Muscle layer of colon (tissue), 2 donors: ENCODE measurements around the gene CNIH3.
"Not testable (repeated sequence)": the region's sequence is repeated elsewhere in the genome, so short reads cannot be mapped to it uniquely, and the experiment has no call there.

ENCODE experiments used
- H3K27ac ChIP-seq: one replicate; pipeline ENCODE4 v1.7.0; 2013; ENCODE audit warnings: low read depth, mild to moderate bottlenecking, low read length, moderate library complexity
- H3K27me3 ChIP-seq, 2 donors: one replicate each; pipeline ENCODE4 v1.7.0; 2013; ENCODE audit warnings: low read length in 2 of 2, mild to moderate bottlenecking in 2 of 2; ENCODE audit not compliant: insufficient read depth in 2 of 2, control insufficient read depth in 1 of 2
- H3K36me3 ChIP-seq: one replicate; pipeline ENCODE4 v1.7.0; 2013; ENCODE audit warnings: mild to moderate bottlenecking, low read length; ENCODE audit not compliant: insufficient read depth
- H3K4me1 ChIP-seq: one replicate; pipeline ENCODE4 v1.7.0; 2013; ENCODE audit warnings: mild to moderate bottlenecking, low read length; ENCODE audit not compliant: insufficient read depth
- H3K4me3 ChIP-seq, 2 donors: one replicate each; pipeline ENCODE4 v1.7.0; 2013; ENCODE audit warnings: low read length in 2 of 2, low read depth in 1 of 2, mild to moderate bottlenecking in 1 of 2, moderate library complexity in 1 of 2
- H3K9ac ChIP-seq: one replicate; pipeline ENCODE4 v1.7.0; 2013; ENCODE audit warnings: low read length
- H3K9me3 ChIP-seq: one replicate; pipeline ENCODE4 v1.7.0; 2013; ENCODE audit warnings: mild to moderate bottlenecking, low read length
- donor health status: abdominal sarcoma.
- donor health status: Adenocarcinoma of cecum.

CNIH3 gene

DNA sequence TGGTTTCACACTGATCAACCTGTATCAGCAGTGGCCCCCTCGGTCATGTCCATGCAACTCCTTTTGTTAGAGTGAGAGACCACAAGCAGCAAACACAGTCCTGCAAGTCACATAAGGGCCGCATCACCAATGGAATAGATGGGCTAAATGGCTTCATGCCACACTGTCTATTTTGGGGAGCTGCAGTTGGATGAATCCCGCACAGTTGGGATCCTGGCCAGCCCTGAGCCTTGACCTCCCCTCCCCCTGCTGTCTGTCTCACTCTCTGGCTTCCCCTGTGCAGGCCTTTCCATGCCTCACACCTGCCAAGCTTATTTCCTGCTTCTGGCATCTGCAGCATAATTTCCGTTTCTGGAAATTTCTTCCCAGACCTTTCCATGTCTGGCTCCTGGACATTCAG, 57.0 kb downstream of the CNIH3 start:
- Histone ChIP-seq H3K9ac (no peak overlapping the region), H3K4me3 (no peak overlapping the region), H3K4me1 (no peaks in the 10 kb centered on the region), H3K27me3 (no peaks in the 10 kb centered on the region), H3K36me3 (no peaks in the 10 kb centered on the region), H3K9me3 (no peaks in the 10 kb centered on the region), H3K27ac (no peak overlapping the region)

DNA sequence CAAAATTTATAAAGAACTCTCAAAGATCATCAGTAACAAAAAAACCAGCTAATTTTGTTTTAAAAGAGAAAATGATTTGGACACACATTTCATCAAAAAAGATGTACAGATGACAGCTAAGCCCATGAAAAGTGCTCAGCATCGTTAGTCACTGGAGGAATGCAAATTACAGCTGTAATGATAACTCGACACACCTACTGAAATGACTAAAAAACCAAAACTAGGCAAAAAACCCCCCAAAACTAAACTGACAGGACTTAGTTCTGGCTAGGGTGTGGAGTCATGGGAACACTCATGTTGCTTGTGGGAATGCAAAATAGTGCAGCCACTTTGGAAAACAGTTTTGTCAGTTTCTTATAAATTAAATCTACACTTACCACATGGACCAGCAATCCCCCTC, 59.5 kb downstream of the CNIH3 start:
- no peak overlapping the region for H3K27ac ChIP-seq

DNA sequence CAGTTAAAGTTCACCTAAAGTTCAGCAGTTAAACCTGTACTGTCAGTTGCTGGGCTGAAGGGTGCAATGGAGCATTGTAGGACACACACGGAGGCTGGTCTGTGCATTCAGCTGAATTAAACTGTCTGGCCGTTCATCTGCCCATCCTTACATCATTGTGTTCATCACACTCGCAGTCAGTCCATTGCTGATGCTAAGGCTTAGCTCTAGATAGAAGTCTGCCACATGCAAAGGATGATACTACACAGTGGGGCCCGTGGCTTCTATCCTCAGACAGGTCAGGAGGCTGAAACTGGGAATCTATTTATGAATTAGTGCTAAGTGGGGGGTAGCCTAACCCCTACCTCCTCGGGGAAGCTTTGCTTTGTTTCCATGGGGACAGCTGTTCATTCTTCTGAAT, 60.4 kb downstream of the CNIH3 start:
- Histone ChIP-seq H3K27me3 (no peaks in the 10 kb centered on the region), H3K9me3 (no peaks in the 10 kb centered on the region), H3K36me3 (no peaks in the 10 kb centered on the region), H3K4me3 (no peak overlapping the region), H3K27ac (no peak overlapping the region), H3K9ac (no peak overlapping the region), H3K4me1 (no peaks in the 10 kb centered on the region)

More for the DNA sequence above, 59.5 kb downstream of the CNIH3 start:
- H3K36me3 ChIP-seq: no peaks in the 10 kb centered on the region
- no peak overlapping the region for H3K9ac ChIP-seq
- H3K9me3 ChIP-seq: no peaks in the 10 kb centered on the region
- no peak overlapping the region for H3K4me3 ChIP-seq
- no peaks in the 10 kb centered on the region for H3K4me1 ChIP-seq
- no peaks in the 10 kb centered on the region for H3K27me3 ChIP-seq

DNA sequence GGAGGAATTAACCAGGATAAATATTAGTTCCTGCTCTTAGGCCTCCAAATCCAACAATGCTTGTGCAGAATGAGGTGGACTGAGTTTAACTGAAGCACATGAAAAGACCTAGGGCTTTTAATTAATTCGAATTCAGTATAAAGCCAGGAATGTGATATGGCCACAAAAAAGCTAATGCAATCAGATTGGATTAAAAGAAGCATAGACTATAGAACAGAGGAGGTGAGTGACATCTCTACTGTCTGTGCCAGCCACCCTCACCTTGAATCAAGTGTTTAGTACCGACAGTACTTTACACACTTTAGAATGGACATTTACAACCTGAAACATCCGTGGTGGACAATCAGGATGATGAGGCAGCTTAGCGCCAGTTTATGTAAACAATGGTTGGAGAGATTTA, 62.1 kb downstream of the CNIH3 start:
- H3K9ac ChIP-seq: no peak overlapping the region

DNA sequence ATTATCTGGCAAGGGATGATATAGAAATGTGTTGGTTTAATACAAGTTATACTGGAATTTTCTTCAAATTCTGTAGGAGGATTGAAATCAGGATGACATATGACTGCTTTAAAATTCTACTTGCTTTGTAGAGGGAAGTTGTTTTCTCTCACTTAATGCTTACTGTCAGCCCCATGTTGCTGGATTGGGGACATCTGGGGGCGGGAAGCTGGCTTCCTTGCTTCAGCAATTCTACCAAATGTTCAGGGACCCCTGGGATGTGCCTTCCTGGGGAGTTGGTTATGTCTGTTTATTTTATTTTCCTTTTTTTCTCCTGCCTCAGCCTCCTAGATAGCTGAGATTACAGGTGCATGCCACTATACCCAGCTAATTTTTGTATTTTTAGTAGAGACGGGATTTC, 63.5 kb downstream of the CNIH3 start:
- no peak overlapping the region for H3K27ac ChIP-seq
- no peak overlapping the region for H3K9ac ChIP-seq
- H3K4me3 ChIP-seq: no peak overlapping the region
- no peaks in the 10 kb centered on the region for H3K9me3 ChIP-seq
- no peaks in the 10 kb centered on the region for H3K4me1 ChIP-seq
- H3K36me3 ChIP-seq: no peaks in the 10 kb centered on the region
- H3K27me3 ChIP-seq: no peaks in the 10 kb centered on the region

More for the DNA sequence above, 62.1 kb downstream of the CNIH3 start:
- H3K36me3 ChIP-seq: no peaks in the 10 kb centered on the region
- H3K9me3 ChIP-seq: no peaks in the 10 kb centered on the region
- H3K4me3 ChIP-seq: no peak overlapping the region
- H3K4me1 ChIP-seq: no peaks in the 10 kb centered on the region
- H3K27me3 ChIP-seq: no peaks in the 10 kb centered on the region
- H3K27ac ChIP-seq: no peak overlapping the region

DNA sequence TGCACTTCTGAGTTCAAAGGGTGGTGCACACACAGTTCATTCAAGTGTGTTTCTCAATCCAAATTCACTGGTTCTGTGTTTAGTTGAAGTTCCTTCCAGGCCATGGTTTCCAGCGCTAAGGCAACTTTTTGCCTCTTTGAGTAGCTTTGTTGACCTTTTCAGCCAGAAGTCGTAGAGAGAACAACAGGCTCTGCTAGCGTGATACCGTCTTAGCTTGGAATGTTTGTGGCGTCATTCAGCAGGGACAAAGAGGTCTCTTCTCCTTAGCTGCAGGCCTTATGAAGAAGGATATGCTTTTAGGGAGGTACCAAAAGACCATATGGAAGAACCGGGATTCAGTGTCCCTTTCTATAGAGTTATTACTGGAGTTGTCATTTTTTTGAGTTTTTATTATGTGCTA, 65.7 kb downstream of the CNIH3 start:
- Histone ChIP-seq H3K36me3 (no peaks in the 10 kb centered on the region), H3K9ac (no peak overlapping the region), H3K9me3 (no peaks in the 10 kb centered on the region)

DNA sequence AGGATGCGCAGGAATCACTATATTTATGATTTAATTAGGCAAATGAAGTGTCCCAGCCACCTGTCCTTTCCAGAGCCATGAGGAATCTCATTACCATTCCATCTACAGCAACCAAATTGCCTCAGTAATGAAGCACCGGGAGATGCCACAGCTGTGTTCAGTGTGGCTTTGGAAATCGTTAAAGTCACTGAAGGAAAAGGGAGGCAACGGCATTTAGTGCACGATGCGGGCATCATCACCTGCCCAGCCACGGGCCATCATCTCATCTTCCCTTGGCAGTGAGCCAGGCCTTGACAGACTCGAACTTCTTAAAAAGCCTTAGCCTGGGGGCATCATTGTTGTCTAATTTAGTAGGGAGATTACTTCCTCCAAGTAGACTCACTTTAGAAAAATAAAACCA, 67.8 kb downstream of the CNIH3 start:
- H3K9ac ChIP-seq: no peak overlapping the region
- H3K27ac ChIP-seq: no peak overlapping the region
- no peaks in the 10 kb centered on the region for H3K36me3 ChIP-seq
- no peaks in the 10 kb centered on the region for H3K4me1 ChIP-seq
- no peak overlapping the region for H3K4me3 ChIP-seq
- no peaks in the 10 kb centered on the region for H3K27me3 ChIP-seq
- H3K9me3 ChIP-seq: no peaks in the 10 kb centered on the region

More for the DNA sequence above, 65.7 kb downstream of the CNIH3 start:
- H3K27me3 ChIP-seq: no peaks in the 10 kb centered on the region
- no peak overlapping the region for H3K4me3 ChIP-seq
- H3K27ac ChIP-seq: no peak overlapping the region
- H3K4me1 ChIP-seq: no peaks in the 10 kb centered on the region

DNA sequence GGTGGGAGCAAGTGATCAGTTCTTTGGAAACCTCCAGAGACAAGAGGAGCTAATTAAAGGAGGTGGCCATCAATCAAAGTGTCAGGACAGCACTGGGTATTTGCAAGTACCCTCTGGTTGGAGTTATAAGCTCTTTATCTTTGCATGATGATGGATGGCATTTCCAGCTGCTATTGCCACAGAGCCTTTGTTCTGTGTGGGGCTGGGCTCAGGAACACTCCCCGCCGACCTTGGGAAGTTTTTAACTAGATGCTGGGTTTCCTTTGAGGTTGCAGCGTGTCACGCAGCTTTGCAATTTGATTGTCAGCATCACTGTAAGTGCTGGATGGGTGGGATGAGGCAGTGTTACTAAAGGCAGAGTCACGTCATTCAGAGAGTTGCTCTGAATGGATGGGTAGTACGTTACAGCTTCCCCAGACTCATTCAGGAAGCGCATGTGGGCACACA, 68.9 kb downstream of the CNIH3 start:
- Histone ChIP-seq H3K4me1 (no peaks in the 10 kb centered on the region), H3K9ac (no peak overlapping the region), H3K4me3 (no peak overlapping the region), H3K9me3 (no peaks in the 10 kb centered on the region), H3K36me3 (no peaks in the 10 kb centered on the region), H3K27ac (no peak overlapping the region), H3K27me3 (no peaks in the 10 kb centered on the region)

DNA sequence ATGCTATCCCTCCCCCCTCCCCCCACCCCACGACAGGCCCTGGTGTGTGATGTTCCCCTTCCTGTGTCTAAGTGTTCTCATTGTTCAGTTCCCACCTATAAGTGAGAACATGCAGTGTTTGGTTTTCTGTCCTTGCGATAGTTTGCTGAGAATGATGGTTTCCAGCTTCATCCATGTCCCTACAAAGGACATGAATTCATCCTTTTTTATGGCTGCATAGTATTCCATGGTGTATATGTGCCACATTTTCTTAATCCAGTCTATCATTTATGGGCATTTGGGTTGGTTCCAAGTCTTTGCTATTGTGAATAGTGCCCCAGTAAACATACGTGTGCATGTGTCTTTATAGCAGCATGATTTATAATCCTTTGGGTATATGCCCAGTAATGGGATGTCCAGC, 70.0 kb downstream of the CNIH3 start:
- H3K36me3 ChIP-seq, H3K9ac ChIP-seq, H3K27ac ChIP-seq, H3K4me3 ChIP-seq, H3K4me1 ChIP-seq, H3K9me3 ChIP-seq, H3K27me3 ChIP-seq: not testable (repeated sequence)

DNA sequence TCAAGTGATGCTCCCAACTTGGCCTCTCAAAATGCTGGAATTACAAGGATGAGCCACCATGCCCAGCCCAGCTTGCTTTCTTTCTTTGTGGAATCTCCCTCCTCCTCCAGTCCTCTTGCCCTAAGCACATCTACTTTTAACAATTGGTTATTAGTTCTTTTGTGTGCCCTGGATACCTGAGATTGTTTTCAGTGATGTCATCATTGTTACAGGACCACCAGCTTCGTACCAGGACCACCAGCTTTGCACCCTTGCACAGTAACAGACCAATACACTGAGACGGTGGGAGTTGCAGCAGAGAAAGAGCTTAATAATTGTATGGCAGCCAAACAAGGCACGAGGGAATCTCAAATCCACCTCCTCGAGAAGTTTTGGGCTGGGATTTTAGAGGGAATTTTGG, 71.3 kb downstream of the CNIH3 start:
- Histone ChIP-seq H3K4me1 (no peaks in the 10 kb centered on the region), H3K9ac (no peak overlapping the region), H3K27ac (no peak overlapping the region), H3K27me3 (no peaks in the 10 kb centered on the region), H3K36me3 (no peaks in the 10 kb centered on the region), H3K4me3 (no peak overlapping the region), H3K9me3 (no peaks in the 10 kb centered on the region)

DNA sequence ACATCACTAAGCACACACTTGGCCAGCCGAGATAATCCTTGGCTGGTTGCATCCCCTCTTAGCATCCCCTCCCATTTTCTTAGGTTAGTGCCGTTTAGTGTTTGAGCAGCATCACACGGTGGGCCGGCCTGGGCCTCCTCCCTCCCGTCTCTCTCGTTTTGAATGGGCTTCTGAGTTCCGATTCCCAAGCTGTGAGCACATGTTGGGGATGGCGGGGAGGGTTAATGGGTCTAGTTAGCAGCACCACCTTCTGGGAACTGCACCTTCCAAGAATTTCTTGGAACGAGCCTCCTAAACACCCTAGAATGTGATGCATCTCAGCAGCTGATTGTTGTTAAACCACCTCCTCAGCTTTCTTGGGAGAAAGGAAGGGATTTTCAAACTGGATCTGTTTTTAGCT, 73.3 kb downstream of the CNIH3 start:
- Histone ChIP-seq H3K36me3 (no peaks in the 10 kb centered on the region), H3K4me3 (no peak overlapping the region), H3K9me3 (no peaks in the 10 kb centered on the region), H3K27me3 (no peaks in the 10 kb centered on the region), H3K27ac (no peak overlapping the region), H3K9ac (no peak overlapping the region), H3K4me1 (no peaks in the 10 kb centered on the region)

DNA sequence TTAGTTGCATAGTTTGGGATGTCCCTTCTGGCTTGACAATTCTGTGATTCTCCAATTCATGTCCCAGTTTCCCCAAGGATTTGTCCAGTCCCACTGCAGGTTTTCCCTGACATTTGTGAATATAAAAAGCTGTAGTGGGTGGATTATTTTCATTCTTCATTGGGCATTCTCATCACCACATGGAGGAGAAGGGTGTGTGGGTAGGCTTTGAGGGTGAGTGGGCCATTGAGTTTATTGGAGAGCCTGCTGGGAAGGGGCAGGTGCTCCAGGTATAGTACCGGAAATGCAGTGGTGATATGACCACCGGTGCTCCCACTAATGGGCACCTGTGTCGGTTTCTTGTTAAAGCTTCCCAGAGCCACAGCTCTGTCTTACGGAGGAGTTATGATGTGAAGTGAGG, 74.5 kb downstream of the CNIH3 start:
- H3K27me3 ChIP-seq: no peaks in the 10 kb centered on the region
- H3K27ac ChIP-seq: no peak overlapping the region

More for the DNA sequence above, 74.5 kb downstream of the CNIH3 start:
- H3K9ac ChIP-seq: no peak overlapping the region
- no peaks in the 10 kb centered on the region for H3K4me1 ChIP-seq
- no peaks in the 10 kb centered on the region for H3K36me3 ChIP-seq
- no peak overlapping the region for H3K4me3 ChIP-seq
- H3K9me3 ChIP-seq: no peaks in the 10 kb centered on the region
